ENCODE measurements around the gene EFCAB10. TPM values are rescaled to one million over a fixed set of nuclear protein-coding genes. Genes with fewer than 3 reads are reported as not detected.

Gene EFCAB10
- polyA plus RNA-seq, 1 donor from 2014 or later, result not detected

- no peak overlapping the region for H3K4me3 ChIP-seq (ENCODE audit: low read length)
- no peak overlapping the region for H3K4me2 ChIP-seq (ENCODE audit: low read length)
- H3K79me2 ChIP-seq (replicated peaks; ENCODE audit: insufficient read depth, low read length), result no peaks in the 10 kb centered on the region
- no peaks in the 10 kb centered on the region for H4K20me1 ChIP-seq (ENCODE audit: insufficient read depth)
- H3F3A ChIP-seq (ENCODE audit: insufficient read depth, low read length, poor library complexity, severe bottlenecking), result no peaks in the 10 kb centered on the region
- H3K9me2 ChIP-seq (ENCODE audit: insufficient read depth, low read length), result no peaks in the 10 kb centered on the region
- no peak overlapping the region for H2AFZ ChIP-seq (ENCODE audit: low read depth, low read length)
- H3K9me3 ChIP-seq (ENCODE audit: low read length), result no peaks in the 10 kb centered on the region
- H3K9ac ChIP-seq (ENCODE audit: low read length), result no peak overlapping the region
- H3K27me3 ChIP-seq (ENCODE audit: insufficient read depth, low read depth, low read length), result no peaks in the 10 kb centered on the region
- H3K27ac ChIP-seq (ENCODE audit: low read length), result no peak overlapping the region
- H3K36me3 ChIP-seq (ENCODE audit: insufficient read depth, low read length), result peaks cover 4% of the 10 kb centered on the region
- TF ChIP-seq TAF1 (IDR thresholded peaks at IDR 0.05; ENCODE audit: low read depth) (no peak), MXI1 (conservative IDR thresholded peaks at IDR 0.05; ENCODE audit: poor library complexity, severe bottlenecking) (no peak), EZH2 (IDR thresholded peaks at IDR 0.05; ENCODE audit: borderline replicate concordance, insufficient read depth, low read length, poor library complexity, severe bottlenecking) (no peak), POLR2AphosphoS5 (IDR thresholded peaks at IDR 0.05) (no peak)
These were observed 30.8 kb upstream of the EFCAB10 start for GRCh38 chr7:105611856-105612775.

- H3K9me2 ChIP-seq (ENCODE audit: insufficient read depth, low read length), result no peaks in the 10 kb centered on the region
- no peaks in the 10 kb centered on the region for H4K20me1 ChIP-seq (ENCODE audit: insufficient read depth)
- H3K79me2 ChIP-seq (replicated peaks; ENCODE audit: insufficient read depth, low read length), result no peaks in the 10 kb centered on the region
- no peaks in the 10 kb centered on the region for H3F3A ChIP-seq (ENCODE audit: insufficient read depth, low read length, poor library complexity, severe bottlenecking)
- no peak overlapping the region for H3K9ac ChIP-seq (ENCODE audit: low read length)
- H3K4me2 ChIP-seq (ENCODE audit: low read length), result no peak overlapping the region
- H3K27me3 ChIP-seq (ENCODE audit: insufficient read depth, low read depth, low read length), result no peaks in the 10 kb centered on the region
- H3K36me3 ChIP-seq (ENCODE audit: insufficient read depth, low read length), result peaks cover 5% of the 10 kb centered on the region
- no peak overlapping the region for H3K27ac ChIP-seq (ENCODE audit: low read length)
- H3K4me3 ChIP-seq (ENCODE audit: low read length), result no peak overlapping the region
- H2AFZ ChIP-seq (ENCODE audit: low read depth, low read length), result no peak overlapping the region
- H3K9me3 ChIP-seq (ENCODE audit: low read length), result no peaks in the 10 kb centered on the region
- TF ChIP-seq SMC3 (conservative IDR thresholded peaks at IDR 0.05; ENCODE audit: poor library complexity), result no peak
- TF ChIP-seq CTCF (IDR thresholded peaks at IDR 0.05; ENCODE audit: poor library complexity, severe bottlenecking), result no peak
- TF ChIP-seq POLR2AphosphoS5 (IDR thresholded peaks at IDR 0.05), result no peak
- no peak for TF ChIP-seq MXI1 (conservative IDR thresholded peaks at IDR 0.05; ENCODE audit: poor library complexity, severe bottlenecking)
- TF ChIP-seq REST (IDR thresholded peaks at IDR 0.05; ENCODE audit: borderline replicate concordance), result no peak
- no peak for TF ChIP-seq RAD21 (conservative IDR thresholded peaks at IDR 0.05)
- no peak for TF ChIP-seq TAF1 (IDR thresholded peaks at IDR 0.05; ENCODE audit: low read depth)
- no peak for TF ChIP-seq EZH2 (IDR thresholded peaks at IDR 0.05; ENCODE audit: borderline replicate concordance, insufficient read depth, low read length, poor library complexity, severe bottlenecking)
- TF ChIP-seq EP300 (conservative IDR thresholded peaks at IDR 0.05; ENCODE audit: poor library complexity, severe bottlenecking), result no peak
These were observed 29.1 kb upstream of the EFCAB10 start for GRCh38 chr7:105610165-105610930.

Data from neural cell (in vitro differentiated cells).